Measurements from ENCODE around the gene CRISP3. TPM values are rescaled to one million over a fixed set of nuclear protein-coding genes. Genes with fewer than 3 reads are reported as not detected.
A peak's percentile ranks its signal among the peaks of the same experiment; 100 is the strongest.

CRISP3 gene
- total and polyA plus RNA-seq, 9 of the 15 experiments (the other 6 are each of a cell fraction or from before 2014, with no cell fraction given): 0.21 to 2.0 (median 0.58) TPM

DNA sequence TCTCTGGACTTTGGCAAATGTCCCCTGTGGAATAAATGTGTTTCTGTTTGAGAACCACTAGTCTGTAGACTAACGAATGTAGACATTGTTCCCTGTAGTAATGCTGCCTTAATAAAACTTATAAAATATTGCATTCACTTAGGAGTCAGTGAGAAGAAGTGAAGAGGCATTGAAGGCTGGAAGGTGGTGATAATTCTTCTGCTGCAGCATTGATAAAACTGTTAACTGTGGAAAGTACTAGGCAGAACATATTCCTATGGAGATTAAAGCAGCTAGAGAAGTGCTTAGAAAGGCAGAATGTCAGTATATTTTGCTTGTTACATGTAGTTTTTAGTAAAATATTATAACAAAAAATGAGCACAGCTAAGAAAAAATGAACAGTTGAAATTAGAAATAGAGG, 38.1 kb upstream of the CRISP3 start (continued):
- TF ChIP-seq HBP1 (CRISPR knock-in tag; IDR thresholded peaks at IDR 0.05): no peak
- peak; percentile 27; the same call in 1 of the 2 replicates for TF ChIP-seq RFX1 (IDR thresholded peaks at IDR 0.05)
- 0 out of 2 replicates have a peak, but pooled peaks have one; percentile 51 for TF ChIP-seq PHB2 (IDR thresholded peaks at IDR 0.05; ENCODE audit: low read depth)
- TF ChIP-seq TBP (optimal IDR thresholded peaks at IDR 0.05; ENCODE audit: low read depth, low read length): no peak
- no peak; the same call in 1 of the 2 replicates for TF ChIP-seq HLTF (IDR thresholded peaks at IDR 0.05)
- no peak for TF ChIP-seq TAF9B (IDR thresholded peaks at IDR 0.05; ENCODE audit: partially characterized antibody)
- TF ChIP-seq ZNF77 (CRISPR knock-in tag; IDR thresholded peaks at IDR 0.05): no peak
- no peak for TF ChIP-seq FOXK1 (CRISPR knock-in tag; IDR thresholded peaks at IDR 0.05; ENCODE audit: borderline replicate concordance)
- TF ChIP-seq MIER1 (IDR thresholded peaks at IDR 0.05; ENCODE audit: low read depth): no peak
- no peak for TF ChIP-seq ASH1L (IDR thresholded peaks at IDR 0.05; ENCODE audit: borderline replicate concordance, low read depth, partially characterized antibody)
- TF ChIP-seq TFAP4 (CRISPR knock-in tag; IDR thresholded peaks at IDR 0.05; ENCODE audit: borderline replicate concordance): no peak
- TF ChIP-seq MTA1 (IDR thresholded peaks at IDR 0.05; ENCODE audit: borderline replicate concordance): no peak
- TF ChIP-seq ARID3A (IDR thresholded peaks at IDR 0.05; ENCODE audit: borderline replicate concordance, low read depth, low read length): 0 out of 2 replicates have a peak, but pooled peaks have one; percentile 17
- no peak for TF ChIP-seq DLX4 (CRISPR knock-in tag; IDR thresholded peaks at IDR 0.05)
- TF ChIP-seq SLC30A9 (CRISPR knock-in tag; IDR thresholded peaks at IDR 0.05): no peak
- TF ChIP-seq NCOA1 (IDR thresholded peaks at IDR 0.05; ENCODE audit: low read depth): peak; percentile 43; the same call in 1 of the 2 replicates
- no peak for TF ChIP-seq TCF15 (CRISPR knock-in tag; IDR thresholded peaks at IDR 0.05)
- 0 out of 2 replicates have a peak, but pooled peaks have one; percentile 19 for TF ChIP-seq MAFF (IDR thresholded peaks at IDR 0.05; ENCODE audit: low read length)
- peak; percentile 74; the same call in 1 of the 2 replicates for TF ChIP-seq CC2D1A (IDR thresholded peaks at IDR 0.05)
- TF ChIP-seq ZNF76 (CRISPR knock-in tag; IDR thresholded peaks at IDR 0.05; ENCODE audit: borderline replicate concordance): no peak
- TF ChIP-seq ZNF212 (CRISPR knock-in tag; IDR thresholded peaks at IDR 0.05): no peak

Measured in K562 (cell line).